Measurements from ENCODE around the gene ZNF410. TPM values are rescaled to one million over a fixed set of nuclear protein-coding genes. Genes with fewer than 3 reads are reported as not detected.

The ZNF410 gene
- total and polyA plus RNA-seq, 2 of the 13 experiments (the other 11 are each of a cell fraction or from before 2014, with no cell fraction given) = 19.2 to 44.3 TPM

DNA sequence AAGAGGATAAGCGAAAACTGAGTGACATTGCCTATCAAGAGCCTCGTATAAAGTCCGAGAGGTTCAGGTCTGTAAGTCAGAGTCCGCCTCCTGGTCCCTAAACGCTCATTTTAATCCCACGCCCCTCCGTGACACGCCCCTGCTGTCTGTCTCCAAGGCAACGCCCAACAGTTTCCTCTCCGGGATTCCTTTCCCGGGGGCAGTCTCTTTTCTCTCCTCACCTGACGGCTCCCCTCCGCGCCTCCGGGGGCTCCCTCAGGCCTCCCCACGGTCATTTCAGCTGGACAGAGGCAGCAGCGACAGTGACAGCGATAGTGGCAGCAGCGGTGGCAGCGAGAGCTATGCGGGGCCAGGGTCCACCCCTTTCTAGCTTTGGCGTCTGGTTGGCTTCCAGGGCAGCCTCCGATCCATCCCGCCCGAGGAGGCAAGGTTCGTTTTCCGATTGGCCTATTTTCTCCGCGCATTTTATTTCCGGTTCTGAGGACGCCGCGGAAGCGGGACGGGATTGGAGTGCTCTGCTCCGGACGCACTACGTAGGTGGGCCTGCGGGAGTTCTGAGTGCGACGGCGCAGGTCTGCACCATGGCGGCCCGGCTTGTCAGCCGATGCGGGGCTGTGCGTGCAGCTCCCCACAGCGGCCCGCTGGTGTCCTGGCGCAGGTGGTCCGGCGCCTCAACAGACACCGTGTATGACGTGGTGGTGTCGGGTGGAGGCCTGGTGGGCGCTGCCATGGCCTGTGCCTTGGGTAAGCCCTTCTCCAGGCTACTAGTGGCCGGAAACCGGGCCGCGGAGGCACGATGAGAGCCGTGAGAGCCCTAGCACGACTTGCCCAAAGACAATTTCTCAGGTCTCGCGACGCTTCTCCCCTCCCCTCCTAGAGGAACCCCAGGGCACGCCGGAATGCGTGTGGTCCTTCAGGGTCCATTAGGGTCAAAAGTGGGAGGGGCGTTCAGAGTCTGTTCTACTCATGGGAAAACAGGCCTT lies 63.4 kb downstream of the ZNF410 start, which contains the start of the genes COQ6 and FAM161B (continued):
- TF ChIP-seq DZIP1 (CRISPR knock-in tag; IDR thresholded peaks at IDR 0.05) = no peak
- TF ChIP-seq KMT2A (CRISPR knock-in tag; IDR thresholded peaks at IDR 0.05) = peak; percentile 76; the same call in 1 of the 2 replicates
- TF ChIP-seq, protein P1, sequence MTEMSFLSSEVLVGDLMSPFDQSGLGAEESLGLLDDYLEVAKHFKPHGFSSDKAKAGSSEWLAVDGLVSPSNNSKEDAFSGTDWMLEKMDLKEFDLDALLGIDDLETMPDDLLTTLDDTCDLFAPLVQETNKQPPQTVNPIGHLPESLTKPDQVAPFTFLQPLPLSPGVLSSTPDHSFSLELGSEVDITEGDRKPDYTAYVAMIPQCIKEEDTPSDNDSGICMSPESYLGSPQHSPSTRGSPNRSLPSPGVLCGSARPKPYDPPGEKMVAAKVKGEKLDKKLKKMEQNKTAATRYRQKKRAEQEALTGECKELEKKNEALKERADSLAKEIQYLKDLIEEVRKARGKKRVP (CRISPR knock-in tag; IDR thresholded peaks at IDR 0.05) = no peak
- 0 out of 2 replicates have a peak, but pooled peaks have one; percentile 71 for TF ChIP-seq ZZZ3 (CRISPR knock-in tag; IDR thresholded peaks at IDR 0.05; ENCODE audit: borderline replicate concordance)
- TF ChIP-seq SIX4 (CRISPR knock-in tag; IDR thresholded peaks at IDR 0.05) = no peak
- peak; percentile 83; the same call in 1 of the 2 replicates for TF ChIP-seq ZNF879 (CRISPR knock-in tag; IDR thresholded peaks at IDR 0.05)
- TF ChIP-seq ATRX (CRISPR knock-in tag; IDR thresholded peaks at IDR 0.05; ENCODE audit: borderline replicate concordance) = no peak
- peak; percentile 24; the same call in 1 of the 2 replicates for TF ChIP-seq ISL2 (CRISPR knock-in tag; IDR thresholded peaks at IDR 0.05)
- TF ChIP-seq KAT7 (CRISPR knock-in tag; IDR thresholded peaks at IDR 0.05; ENCODE audit: borderline replicate concordance) = no peak
- TF ChIP-seq ATF3 (CRISPR knock-in tag; IDR thresholded peaks at IDR 0.05) = no peak
- peak; percentile 80 for TF ChIP-seq NR1H2 (CRISPR knock-in tag; IDR thresholded peaks at IDR 0.05; ENCODE audit: borderline replicate concordance, low read depth)
- TF ChIP-seq PITX1 (CRISPR knock-in tag; IDR thresholded peaks at IDR 0.05) = peak; percentile 32; the same call in 1 of the 2 replicates
- TF ChIP-seq KLF9 (CRISPR knock-in tag; IDR thresholded peaks at IDR 0.05; ENCODE audit: low read depth) = no peak; the same call in none of the 2 replicates
- peak; percentile 93 for TF ChIP-seq ZMAT3 (CRISPR knock-in tag; conservative IDR thresholded peaks at IDR 0.05)
- 0 out of 2 replicates have a peak, but pooled peaks have one; percentile 18 for TF ChIP-seq ZNF44 (CRISPR knock-in tag; IDR thresholded peaks at IDR 0.05)
- TF ChIP-seq SNAPC5 (CRISPR knock-in tag; IDR thresholded peaks at IDR 0.05; ENCODE audit: borderline replicate concordance) = no peak
- TF ChIP-seq GTF3A (CRISPR knock-in tag; conservative IDR thresholded peaks at IDR 0.05) = no peak
- peak; percentile 86; the same call in 1 of the 2 replicates for TF ChIP-seq ZNF772 (CRISPR knock-in tag; IDR thresholded peaks at IDR 0.05)
- peak; percentile 65 for TF ChIP-seq MED8 (CRISPR knock-in tag; IDR thresholded peaks at IDR 0.05; ENCODE audit: insufficient replicate concordance)
- TF ChIP-seq PHF8 (CRISPR knock-in tag; IDR thresholded peaks at IDR 0.05) = peak; percentile 98
- TF ChIP-seq TOE1 (CRISPR knock-in tag; IDR thresholded peaks at IDR 0.05) = no peak
- peak; percentile 93; the same call in 1 of the 2 replicates for TF ChIP-seq ZNF558 (CRISPR knock-in tag; IDR thresholded peaks at IDR 0.05; ENCODE audit: borderline replicate concordance)
- TF ChIP-seq ZBTB38 (CRISPR knock-in tag; IDR thresholded peaks at IDR 0.05) = peak; percentile 81; the same call in 1 of the 2 replicates
- TF ChIP-seq TEAD2 (CRISPR knock-in tag; IDR thresholded peaks at IDR 0.05) = no peak
- TF ChIP-seq PAX8 (CRISPR knock-in tag; IDR thresholded peaks at IDR 0.05; ENCODE audit: borderline replicate concordance) = no peak
- no peak for TF ChIP-seq REL (CRISPR knock-in tag; conservative IDR thresholded peaks at IDR 0.05)
- TF ChIP-seq SIN3A (IDR thresholded peaks at IDR 0.05; ENCODE audit: borderline replicate concordance, low read depth, low read length) = peak; percentile 57; the same call in 1 of the 2 replicates

Measured in HepG2 (cell line).